HepG2 (cell line): ENCODE measurements around the gene SUSD6. TPM values are rescaled to one million over a fixed set of nuclear protein-coding genes. Genes with fewer than 3 reads are reported as not detected.

Source experiments
- KLF11 ChIP-seq: IDR thresholded peaks from 2 replicates; pipeline ENCODE4 v1.6.1; 2016; ENCODE audit warnings: missing compliant biosample characterization
- SAFB2 ChIP-seq: sonication (generic); formaldehyde crosslinking; IDR thresholded peaks from 2 replicates; pipeline ENCODE4 v1.5.1; 2020; ENCODE audit warnings: missing genetic modification reagents, low read depth, mild to moderate bottlenecking, borderline replicate concordance
- SIN3A ChIP-seq: IDR thresholded peaks from 2 replicates; pipeline ENCODE4 v1.6.1; 2011; ENCODE audit warnings: low read depth, mild to moderate bottlenecking, control low read depth, low read length, borderline replicate concordance
- ZBTB21 ChIP-seq: sonication (generic); formaldehyde crosslinking; IDR thresholded peaks from 2 replicates; pipeline ENCODE4 v1.4.0; 2020; ENCODE audit warnings: missing genetic modification reagents
- ZFP62 ChIP-seq: sonication (generic); formaldehyde crosslinking; IDR thresholded peaks from 2 replicates; pipeline ENCODE4 v1.4.0; 2020; ENCODE audit warnings: missing genetic modification reagents
- ZNF570 ChIP-seq: sonication (generic); formaldehyde crosslinking; IDR thresholded peaks from 2 replicates; pipeline ENCODE4 v1.4.0; 2020; ENCODE audit warnings: mild to moderate bottlenecking, missing genetic modification reagents, borderline replicate concordance
- ZNF577 ChIP-seq: sonication (generic); formaldehyde crosslinking; IDR thresholded peaks from 2 replicates; pipeline ENCODE4 v1.4.0; 2020; ENCODE audit warnings: mild to moderate bottlenecking, low read depth, missing genetic modification reagents, borderline replicate concordance
- ZNF841 ChIP-seq: sonication (generic); formaldehyde crosslinking; IDR thresholded peaks from 2 replicates; pipeline ENCODE4 v1.8.1; 2023; ENCODE audit warnings: missing genetic modification reagents, borderline replicate concordance
- polyA plus RNA-seq, 8 experiments: library from polyadenylated mRNA; depleted of rRNA in 3 of 8; stranded (reverse) in 7 of 8; unstranded in 1 of 8; fragments of >200 nt; fragmentation: Illumina TruSeq in 4 of 8; extraction: Trizol in 4 of 8; gene quantifications; 2 replicates each; pipeline versions ENCODE4 v1.2.1 to v1.2.3, GENCODE V29; 2011 to 2016; ENCODE audit warnings: low read depth in 4 of 8, missing spikeins in 1 of 8, mixed read lengths in 1 of 8; ENCODE audit not compliant: insufficient read depth in 1 of 8
- total RNA-seq, 5 experiments: library from RNA; depleted of rRNA; stranded (reverse); fragments of >200 nt; fragmentation: Illumina TruSeq; extraction: Trizol; gene quantifications; 2 replicates each; pipeline ENCODE4 v1.2.3, GENCODE V29; 2016; ENCODE audit warnings: low read depth in 1 of 5
- TF ChIP-seq, protein P1 (sequence below): sonication (generic); formaldehyde crosslinking; IDR thresholded peaks from 2 replicates; pipeline ENCODE4 v1.4.0; 2020; ENCODE audit warnings: missing genetic modification reagents, borderline replicate concordance
- TF ChIP-seq, protein P2 (sequence below): sonication (generic); formaldehyde crosslinking; IDR thresholded peaks from 2 replicates; pipeline ENCODE4 v1.8.0; 2022; ENCODE audit warnings: mild to moderate bottlenecking, missing genetic modification reagents
- TF ChIP-seq, protein P3 (sequence below): sonication (generic); formaldehyde crosslinking; IDR thresholded peaks from 2 replicates; pipeline ENCODE4 v1.8.1; 2023; ENCODE audit warnings: mild to moderate bottlenecking, missing genetic modification reagents
- TF ChIP-seq, protein P4 (sequence below): sonication (generic); formaldehyde crosslinking; IDR thresholded peaks from 2 replicates; pipeline ENCODE4 v1.5.0; 2020; ENCODE audit warnings: mild to moderate bottlenecking, missing genetic modification reagents, moderate library complexity
- TF ChIP-seq, protein P5 (sequence below): sonication (generic); formaldehyde crosslinking; IDR thresholded peaks from 2 replicates; pipeline ENCODE4 v1.4.0; 2020; ENCODE audit warnings: missing genetic modification reagents; ENCODE audit errors: not compliant biosample characterization
- TF ChIP-seq, protein P6 (sequence below): sonication (generic); formaldehyde crosslinking; IDR thresholded peaks from 2 replicates; pipeline ENCODE4 v1.4.0; 2020; ENCODE audit warnings: missing genetic modification reagents

The SUSD6 gene
- total and polyA plus RNA-seq, 2 of the 13 experiments (the other 11 are each of a cell fraction or from before 2014, with no cell fraction given): 7.2 to 7.4 TPM

DNA sequence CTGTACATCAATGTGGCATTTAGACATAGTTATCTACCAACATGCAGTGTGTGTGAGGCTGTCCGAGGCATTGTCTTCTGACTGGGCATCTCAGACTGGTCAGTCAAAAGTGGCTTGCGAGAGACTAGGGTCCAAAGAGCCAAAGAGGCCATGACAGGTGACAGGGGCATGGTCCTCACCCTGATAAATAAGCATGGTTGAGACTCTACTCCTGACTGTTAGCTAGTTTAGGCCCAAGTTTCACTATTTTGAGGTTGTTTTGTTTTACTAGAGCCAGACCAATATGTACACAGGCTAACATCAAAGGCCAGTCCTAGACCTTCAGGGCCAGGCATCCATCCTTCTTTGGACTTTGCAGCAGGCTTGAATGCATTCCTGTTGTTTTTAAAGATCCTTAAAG is 78.6 kb downstream of the SUSD6 start (continued):
- TF ChIP-seq, protein P1, sequence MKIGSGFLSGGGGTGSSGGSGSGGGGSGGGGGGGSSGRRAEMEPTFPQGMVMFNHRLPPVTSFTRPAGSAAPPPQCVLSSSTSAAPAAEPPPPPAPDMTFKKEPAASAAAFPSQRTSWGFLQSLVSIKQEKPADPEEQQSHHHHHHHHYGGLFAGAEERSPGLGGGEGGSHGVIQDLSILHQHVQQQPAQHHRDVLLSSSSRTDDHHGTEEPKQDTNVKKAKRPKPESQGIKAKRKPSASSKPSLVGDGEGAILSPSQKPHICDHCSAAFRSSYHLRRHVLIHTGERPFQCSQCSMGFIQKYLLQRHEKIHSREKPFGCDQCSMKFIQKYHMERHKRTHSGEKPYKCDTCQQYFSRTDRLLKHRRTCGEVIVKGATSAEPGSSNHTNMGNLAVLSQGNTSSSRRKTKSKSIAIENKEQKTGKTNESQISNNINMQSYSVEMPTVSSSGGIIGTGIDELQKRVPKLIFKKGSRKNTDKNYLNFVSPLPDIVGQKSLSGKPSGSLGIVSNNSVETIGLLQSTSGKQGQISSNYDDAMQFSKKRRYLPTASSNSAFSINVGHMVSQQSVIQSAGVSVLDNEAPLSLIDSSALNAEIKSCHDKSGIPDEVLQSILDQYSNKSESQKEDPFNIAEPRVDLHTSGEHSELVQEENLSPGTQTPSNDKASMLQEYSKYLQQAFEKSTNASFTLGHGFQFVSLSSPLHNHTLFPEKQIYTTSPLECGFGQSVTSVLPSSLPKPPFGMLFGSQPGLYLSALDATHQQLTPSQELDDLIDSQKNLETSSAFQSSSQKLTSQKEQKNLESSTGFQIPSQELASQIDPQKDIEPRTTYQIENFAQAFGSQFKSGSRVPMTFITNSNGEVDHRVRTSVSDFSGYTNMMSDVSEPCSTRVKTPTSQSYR (CRISPR knock-in tag): no peak
- TF ChIP-seq, protein P2, sequence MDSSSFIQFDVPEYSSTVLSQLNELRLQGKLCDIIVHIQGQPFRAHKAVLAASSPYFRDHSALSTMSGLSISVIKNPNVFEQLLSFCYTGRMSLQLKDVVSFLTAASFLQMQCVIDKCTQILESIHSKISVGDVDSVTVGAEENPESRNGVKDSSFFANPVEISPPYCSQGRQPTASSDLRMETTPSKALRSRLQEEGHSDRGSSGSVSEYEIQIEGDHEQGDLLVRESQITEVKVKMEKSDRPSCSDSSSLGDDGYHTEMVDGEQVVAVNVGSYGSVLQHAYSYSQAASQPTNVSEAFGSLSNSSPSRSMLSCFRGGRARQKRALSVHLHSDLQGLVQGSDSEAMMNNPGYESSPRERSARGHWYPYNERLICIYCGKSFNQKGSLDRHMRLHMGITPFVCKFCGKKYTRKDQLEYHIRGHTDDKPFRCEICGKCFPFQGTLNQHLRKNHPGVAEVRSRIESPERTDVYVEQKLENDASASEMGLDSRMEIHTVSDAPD (CRISPR knock-in tag): peak; percentile 76; the same call in 1 of the 2 replicates
- no peak for TF ChIP-seq SAFB2 (CRISPR knock-in tag)
- TF ChIP-seq ZFP62 (CRISPR knock-in tag): no peak
- TF ChIP-seq, protein P3, sequence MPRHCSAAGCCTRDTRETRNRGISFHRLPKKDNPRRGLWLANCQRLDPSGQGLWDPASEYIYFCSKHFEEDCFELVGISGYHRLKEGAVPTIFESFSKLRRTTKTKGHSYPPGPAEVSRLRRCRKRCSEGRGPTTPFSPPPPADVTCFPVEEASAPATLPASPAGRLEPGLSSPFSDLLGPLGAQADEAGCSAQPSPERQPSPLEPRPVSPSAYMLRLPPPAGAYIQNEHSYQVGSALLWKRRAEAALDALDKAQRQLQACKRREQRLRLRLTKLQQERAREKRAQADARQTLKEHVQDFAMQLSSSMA: 0 out of 2 replicates have a peak, but pooled peaks have one; percentile 32
- TF ChIP-seq, protein P4, sequence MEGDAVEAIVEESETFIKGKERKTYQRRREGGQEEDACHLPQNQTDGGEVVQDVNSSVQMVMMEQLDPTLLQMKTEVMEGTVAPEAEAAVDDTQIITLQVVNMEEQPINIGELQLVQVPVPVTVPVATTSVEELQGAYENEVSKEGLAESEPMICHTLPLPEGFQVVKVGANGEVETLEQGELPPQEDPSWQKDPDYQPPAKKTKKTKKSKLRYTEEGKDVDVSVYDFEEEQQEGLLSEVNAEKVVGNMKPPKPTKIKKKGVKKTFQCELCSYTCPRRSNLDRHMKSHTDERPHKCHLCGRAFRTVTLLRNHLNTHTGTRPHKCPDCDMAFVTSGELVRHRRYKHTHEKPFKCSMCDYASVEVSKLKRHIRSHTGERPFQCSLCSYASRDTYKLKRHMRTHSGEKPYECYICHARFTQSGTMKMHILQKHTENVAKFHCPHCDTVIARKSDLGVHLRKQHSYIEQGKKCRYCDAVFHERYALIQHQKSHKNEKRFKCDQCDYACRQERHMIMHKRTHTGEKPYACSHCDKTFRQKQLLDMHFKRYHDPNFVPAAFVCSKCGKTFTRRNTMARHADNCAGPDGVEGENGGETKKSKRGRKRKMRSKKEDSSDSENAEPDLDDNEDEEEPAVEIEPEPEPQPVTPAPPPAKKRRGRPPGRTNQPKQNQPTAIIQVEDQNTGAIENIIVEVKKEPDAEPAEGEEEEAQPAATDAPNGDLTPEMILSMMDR: no peak
- TF ChIP-seq, protein P5, sequence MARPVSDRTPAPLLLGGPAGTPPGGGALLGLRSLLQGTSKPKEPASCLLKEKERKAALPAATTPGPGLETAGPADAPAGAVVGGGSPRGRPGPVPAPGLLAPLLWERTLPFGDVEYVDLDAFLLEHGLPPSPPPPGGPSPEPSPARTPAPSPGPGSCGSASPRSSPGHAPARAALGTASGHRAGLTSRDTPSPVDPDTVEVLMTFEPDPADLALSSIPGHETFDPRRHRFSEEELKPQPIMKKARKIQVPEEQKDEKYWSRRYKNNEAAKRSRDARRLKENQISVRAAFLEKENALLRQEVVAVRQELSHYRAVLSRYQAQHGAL (CRISPR knock-in tag): no peak
- TF ChIP-seq KLF11 (CRISPR knock-in tag): peak; percentile 77; the same call in 1 of the 2 replicates
- no peak for TF ChIP-seq ZNF841 (CRISPR knock-in tag)
- TF ChIP-seq ZBTB21 (CRISPR knock-in tag): no peak
- no peak for TF ChIP-seq ZNF577
- TF ChIP-seq, protein P6, sequence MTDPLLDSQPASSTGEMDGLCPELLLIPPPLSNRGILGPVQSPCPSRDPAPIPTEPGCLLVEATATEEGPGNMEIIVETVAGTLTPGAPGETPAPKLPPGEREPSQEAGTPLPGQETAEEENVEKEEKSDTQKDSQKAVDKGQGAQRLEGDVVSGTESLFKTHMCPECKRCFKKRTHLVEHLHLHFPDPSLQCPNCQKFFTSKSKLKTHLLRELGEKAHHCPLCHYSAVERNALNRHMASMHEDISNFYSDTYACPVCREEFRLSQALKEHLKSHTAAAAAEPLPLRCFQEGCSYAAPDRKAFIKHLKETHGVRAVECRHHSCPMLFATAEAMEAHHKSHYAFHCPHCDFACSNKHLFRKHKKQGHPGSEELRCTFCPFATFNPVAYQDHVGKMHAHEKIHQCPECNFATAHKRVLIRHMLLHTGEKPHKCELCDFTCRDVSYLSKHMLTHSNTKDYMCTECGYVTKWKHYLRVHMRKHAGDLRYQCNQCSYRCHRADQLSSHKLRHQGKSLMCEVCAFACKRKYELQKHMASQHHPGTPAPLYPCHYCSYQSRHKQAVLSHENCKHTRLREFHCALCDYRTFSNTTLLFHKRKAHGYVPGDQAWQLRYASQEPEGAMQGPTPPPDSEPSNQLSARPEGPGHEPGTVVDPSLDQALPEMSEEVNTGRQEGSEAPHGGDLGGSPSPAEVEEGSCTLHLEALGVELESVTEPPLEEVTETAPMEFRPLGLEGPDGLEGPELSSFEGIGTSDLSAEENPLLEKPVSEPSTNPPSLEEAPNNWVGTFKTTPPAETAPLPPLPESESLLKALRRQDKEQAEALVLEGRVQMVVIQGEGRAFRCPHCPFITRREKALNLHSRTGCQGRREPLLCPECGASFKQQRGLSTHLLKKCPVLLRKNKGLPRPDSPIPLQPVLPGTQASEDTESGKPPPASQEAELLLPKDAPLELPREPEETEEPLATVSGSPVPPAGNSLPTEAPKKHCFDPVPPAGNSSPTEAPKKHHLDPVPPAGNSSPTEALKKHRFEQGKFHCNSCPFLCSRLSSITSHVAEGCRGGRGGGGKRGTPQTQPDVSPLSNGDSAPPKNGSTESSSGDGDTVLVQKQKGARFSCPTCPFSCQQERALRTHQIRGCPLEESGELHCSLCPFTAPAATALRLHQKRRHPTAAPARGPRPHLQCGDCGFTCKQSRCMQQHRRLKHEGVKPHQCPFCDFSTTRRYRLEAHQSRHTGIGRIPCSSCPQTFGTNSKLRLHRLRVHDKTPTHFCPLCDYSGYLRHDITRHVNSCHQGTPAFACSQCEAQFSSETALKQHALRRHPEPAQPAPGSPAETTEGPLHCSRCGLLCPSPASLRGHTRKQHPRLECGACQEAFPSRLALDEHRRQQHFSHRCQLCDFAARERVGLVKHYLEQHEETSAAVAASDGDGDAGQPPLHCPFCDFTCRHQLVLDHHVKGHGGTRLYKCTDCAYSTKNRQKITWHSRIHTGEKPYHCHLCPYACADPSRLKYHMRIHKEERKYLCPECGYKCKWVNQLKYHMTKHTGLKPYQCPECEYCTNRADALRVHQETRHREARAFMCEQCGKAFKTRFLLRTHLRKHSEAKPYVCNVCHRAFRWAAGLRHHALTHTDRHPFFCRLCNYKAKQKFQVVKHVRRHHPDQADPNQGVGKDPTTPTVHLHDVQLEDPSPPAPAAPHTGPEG (CRISPR knock-in tag): no peak
- TF ChIP-seq ZNF570 (CRISPR knock-in tag): no peak
- TF ChIP-seq SIN3A: 0 out of 2 replicates have a peak, but pooled peaks have one; percentile 26
